A673 (cell line): ENCODE measurements around the gene COL4A2. TPM values are rescaled to one million over a fixed set of nuclear protein-coding genes. Genes with fewer than 3 reads are reported as not detected.

Source experiments
- BruUV-seq: library from RNA; stranded (reverse); fragments of 400-500 nt; replicated peaks from 2 replicates; lab custom pipeline; 2021; lab: Mats Ljungman, UMichigan
- CTCF ChIA-PET: fragments of 300-600 bp; sonication (Branson Sonifier 250); formaldehyde crosslinking; loops from one replicate; lab custom pipeline; 2022; ENCODE audit warnings: antibody characterized with exemption; lab: Charles Lee
- POLR2A ChIA-PET: fragments of 300-600 bp; sonication (Branson Sonifier 250); formaldehyde crosslinking; loops from one replicate; lab custom pipeline; 2022; ENCODE audit warnings: antibody characterized with exemption; ENCODE audit not compliant: low non-redundant PET; lab: Charles Lee
- DNase-seq: peaks from one replicate; pipeline ENCODE4 v3.0.0-alpha.2; 2015; ENCODE audit warnings: low spot score
- H3K27ac ChIP-seq: fragments of 200-600 bp; sonication (generic); 2 replicates; pipeline ENCODE4 v1.5.1; 2016; ENCODE audit warnings: mixed run types, low read depth, mild to moderate bottlenecking, mixed read lengths, antibody characterized with exemption, low read length; ENCODE audit not compliant: poor library complexity, severe bottlenecking
- H3K27me3 ChIP-seq: fragments of 200-600 bp; sonication (generic); replicated peaks from 2 replicates; pipeline ENCODE4 v1.6.1; 2017; ENCODE audit warnings: mixed run types, low read depth, mild to moderate bottlenecking, mixed read lengths, antibody characterized with exemption, low read length; ENCODE audit not compliant: insufficient read depth, poor library complexity
- H3K36me3 ChIP-seq: fragments of 200-600 bp; sonication (generic); 2 replicates; pipeline ENCODE4 v1.6.1; 2016; ENCODE audit warnings: mixed run types, mild to moderate bottlenecking, mixed read lengths, antibody characterized with exemption, low read length; ENCODE audit not compliant: insufficient read depth, poor library complexity, severe bottlenecking
- H3K4me1 ChIP-seq: fragments of 200-600 bp; sonication (generic); 2 replicates; pipeline ENCODE4 v1.6.1; 2017; ENCODE audit warnings: mixed run types, mild to moderate bottlenecking, mixed read lengths, antibody characterized with exemption, low read length; ENCODE audit not compliant: insufficient read depth, poor library complexity, severe bottlenecking
- H3K4me3 ChIP-seq: fragments of 200-600 bp; sonication (generic); 2 replicates; pipeline ENCODE4 v1.5.1; 2016; ENCODE audit warnings: low read depth, mixed run types, mild to moderate bottlenecking, mixed read lengths, low read length; ENCODE audit not compliant: poor library complexity, severe bottlenecking
- H3K9me3 ChIP-seq: fragments of 200-600 bp; sonication (generic); 2 replicates; pipeline ENCODE4 v1.6.1; 2016; ENCODE audit warnings: mixed run types, low read depth, mild to moderate bottlenecking, mixed read lengths, antibody characterized with exemption, low read length; ENCODE audit not compliant: poor library complexity, severe bottlenecking
- CTCF ChIP-seq: fragments of 300-800, 200-600 bp; sonication (generic); conservative IDR thresholded peaks from 2 replicates; pipeline ENCODE4 v1.5.1; 2017; ENCODE audit warnings: low read depth, mild to moderate bottlenecking, antibody characterized with exemption, low read length, moderate library complexity, mixed read lengths
- EZH2 ChIP-seq: fragments of 200-600 bp; sonication (generic); IDR thresholded peaks from 2 replicates; pipeline ENCODE4 v1.6.1; 2017; ENCODE audit warnings: borderline replicate concordance, low read depth, mild to moderate bottlenecking, mixed read lengths, antibody characterized with exemption, low read length; ENCODE audit not compliant: poor library complexity, severe bottlenecking
- intact Hi-C: fragments of 100-400 bp; cut with micrococcal nuclease; formaldehyde crosslinking; loops from one replicate; pipeline ENCODE4 v1.10.0; 2022; ENCODE audit not compliant: unreplicated experiment
- total RNA-seq: library from RNA; stranded (reverse); gene quantifications from 2 replicates; pipeline ENCODE4 v1.2.3, GENCODE V29; 2021

COL4A2 gene
- total RNA-seq, 1 experiment from 2014 or later: 184 TPM

DNA sequence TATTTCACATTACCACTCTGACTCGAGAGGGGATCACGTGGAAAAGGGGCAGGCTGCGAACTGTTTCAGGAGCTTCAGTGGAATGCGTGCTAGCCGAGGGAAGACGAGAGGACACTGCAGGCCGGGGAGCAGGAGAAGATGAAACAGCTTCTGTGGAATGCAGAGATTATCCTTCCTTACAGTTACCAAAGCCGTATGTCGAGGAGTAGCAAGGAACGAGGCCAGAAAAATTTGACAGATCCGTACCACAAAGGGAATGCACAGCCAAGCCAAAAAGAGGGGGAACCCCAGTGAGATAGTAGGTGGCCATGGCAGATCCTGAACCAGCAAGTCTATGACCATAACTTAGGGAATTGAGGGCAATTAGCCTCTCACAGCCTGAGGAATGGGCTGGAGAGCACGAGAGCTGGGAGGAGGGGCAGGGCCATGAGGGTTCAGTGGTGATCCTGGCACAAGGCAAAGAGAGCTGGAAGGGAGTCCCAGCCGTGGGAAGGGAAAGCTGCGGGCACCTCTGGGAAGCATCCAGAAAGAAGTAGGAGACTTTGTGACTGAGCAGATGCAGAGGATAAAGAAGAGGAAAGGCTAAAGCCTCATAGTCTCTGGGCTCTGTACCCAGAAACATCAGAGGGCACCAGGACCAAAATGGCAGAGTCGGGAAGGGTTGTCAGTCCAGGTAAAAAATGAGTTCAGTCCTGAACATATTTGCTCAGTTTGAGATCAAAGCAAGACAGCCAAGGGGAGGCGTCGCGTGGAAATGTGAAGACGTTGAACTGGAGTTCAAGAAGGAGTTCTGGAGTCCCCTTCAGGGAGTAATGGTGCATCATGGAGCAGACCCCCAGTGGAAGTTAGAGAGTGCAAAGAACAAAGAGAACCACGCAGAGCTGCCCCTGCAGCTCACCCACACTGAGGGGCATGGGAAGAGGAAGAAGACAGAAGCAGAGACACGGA, 5.2 kb upstream of the COL4A2 start:
- H3K36me3 ChIP-seq: no peaks in the 10 kb centered on the region
- no TSS peak for BruUV-seq
- POLR2A ChIA-PET: no interaction called here
- no peaks in the 10 kb centered on the region for H3K9me3 ChIP-seq
- H3K4me1 ChIP-seq: peaks cover 20% of the 10 kb centered on the region
- no peaks in the 10 kb centered on the region for H3K27me3 ChIP-seq
- DNase-seq: no peak
- CTCF ChIA-PET: no interaction called here
- H3K27ac ChIP-seq: no peak overlapping the region
- intact Hi-C loops: no loop called here
- TF ChIP-seq EZH2 (no peak), CTCF (no peak)
- no peak overlapping the region for H3K4me3 ChIP-seq

GRCh38 chr13:110302997-110303396, 4.1 kb upstream of the COL4A2 start:
- Histone ChIP-seq H3K27ac (no peak overlapping the region), H3K36me3 (no peaks in the 10 kb centered on the region), H3K9me3 (no peaks in the 10 kb centered on the region), H3K27me3 (no peaks in the 10 kb centered on the region), H3K4me3 (no peak overlapping the region), H3K4me1 (peaks cover 20% of the 10 kb centered on the region)
- no TSS peak for BruUV-seq
- ChIA-PET CTCF (no interaction called here), POLR2A (no interaction called here)
- TF ChIP-seq CTCF (no peak), EZH2 (no peak)
- intact Hi-C loops: no loop called here
- DNase-seq: no peak

- intact Hi-C loops: no loop called here
- Histone ChIP-seq H3K36me3 (no peaks in the 10 kb centered on the region), H3K27me3 (no peaks in the 10 kb centered on the region), H3K27ac (no peak overlapping the region), H3K4me3 (no peak overlapping the region), H3K9me3 (no peaks in the 10 kb centered on the region), H3K4me1 (peaks cover 20% of the 10 kb centered on the region)
- POLR2A ChIA-PET: no interaction called here
- no peak for TF ChIP-seq EZH2
- TF ChIP-seq CTCF: no peak
- DNase-seq: no peak
- BruUV-seq: no TSS peak
- CTCF ChIA-PET: no interaction called here
These were observed 3.4 kb upstream of the COL4A2 start for GRCh38 chr13:110303644-110304043.
